Memory B cell (primary cell): ENCODE measurements around the gene SNPH.
A peak's percentile ranks its signal among the peaks of the same experiment; 100 is the strongest.

Experiments used
- ATAC-seq: fragments of 150-1000 bp; cut with Tn5 transposase; 2 replicates; pipeline ENCODE4 v1.10.0; 2021; ENCODE audit warnings: low read depth, mild to moderate bottlenecking, moderate library complexity
- DNase-seq, 2 donors: peaks; one replicate each; pipeline ENCODE4 v3.0.0; 2022; ENCODE audit warnings: low spot score in 2 of 2
- H3K27ac Mint-ChIP-seq: one replicate; pipeline ENCODE4 v1.8.0; 2022; ENCODE audit warnings: mild to moderate bottlenecking, moderate library complexity, mixed read lengths
- H3K27me3 Mint-ChIP-seq: one replicate; pipeline ENCODE4 v1.8.0; 2022; ENCODE audit warnings: mixed read lengths
- H3K36me3 Mint-ChIP-seq: one replicate; pipeline ENCODE4 v1.8.0; 2022; ENCODE audit warnings: mild to moderate bottlenecking, mixed read lengths
- H3K4me1 Mint-ChIP-seq: one replicate; pipeline ENCODE4 v1.8.0; 2022; ENCODE audit warnings: mixed read lengths
- H3K4me3 Mint-ChIP-seq: one replicate; pipeline ENCODE4 v1.8.0; 2022; ENCODE audit warnings: mild to moderate bottlenecking, moderate library complexity, mixed read lengths
- H3K9me3 Mint-ChIP-seq: one replicate; pipeline ENCODE4 v1.8.0; 2022; ENCODE audit warnings: mixed read lengths

Gene SNPH

GRCh38 chr20:1273366-1273765 lies 7.3 kb downstream of the SNPH start:
- Mint-ChIP-seq H3K36me3 (no peaks in the 10 kb centered on the region), H3K4me1 (no peaks in the 10 kb centered on the region), H3K27me3 (no peaks in the 10 kb centered on the region), H3K27ac (no peak overlapping the region), H3K4me3 (no peak overlapping the region), H3K9me3 (no peaks in the 10 kb centered on the region)
- ATAC-seq (no peak), DNase-seq (no peak)

GRCh38 chr20:1274485-1275311 lies 8.6 kb downstream of the SNPH start:
- H3K27ac Mint-ChIP-seq: no peak overlapping the region
- no peak for ATAC-seq
- no peak overlapping the region for H3K4me3 Mint-ChIP-seq
- no peaks in the 10 kb centered on the region for H3K27me3 Mint-ChIP-seq
- H3K4me1 Mint-ChIP-seq: no peaks in the 10 kb centered on the region
- no peaks in the 10 kb centered on the region for H3K9me3 Mint-ChIP-seq
- DNase-seq: peak in 1 of 2 donors; percentile 7
- H3K36me3 Mint-ChIP-seq: no peaks in the 10 kb centered on the region

GRCh38 chr20:1275919-1276318 lies 9.8 kb downstream of the SNPH start:
- Mint-ChIP-seq H3K27me3 (no peaks in the 10 kb centered on the region), H3K4me1 (no peaks in the 10 kb centered on the region), H3K4me3 (no peak overlapping the region), H3K27ac (no peak overlapping the region), H3K9me3 (no peaks in the 10 kb centered on the region), H3K36me3 (no peaks in the 10 kb centered on the region)
- DNase-seq: peak in 1 of 2 donors; percentile 7
- ATAC-seq: no peak

- no peak for ATAC-seq
- peaks cover 5% of the 10 kb centered on the region for H3K27me3 Mint-ChIP-seq
- H3K4me3 Mint-ChIP-seq: no peak overlapping the region
- H3K9me3 Mint-ChIP-seq: no peaks in the 10 kb centered on the region
- peak in 1 of 2 donors; percentile 2 for DNase-seq
- H3K36me3 Mint-ChIP-seq: no peaks in the 10 kb centered on the region
- H3K27ac Mint-ChIP-seq: no peak overlapping the region
- no peaks in the 10 kb centered on the region for H3K4me1 Mint-ChIP-seq
These were observed 11.6 kb downstream of the SNPH start for GRCh38 chr20:1277529-1278322.

GRCh38 chr20:1278993-1279392 lies 12.9 kb downstream of the SNPH start:
- DNase-seq (peak in 1 of 2 donors; percentile 2), ATAC-seq (no peak)
- peaks cover 7% of the 10 kb centered on the region for H3K27me3 Mint-ChIP-seq
- H3K4me1 Mint-ChIP-seq: no peaks in the 10 kb centered on the region
- no peaks in the 10 kb centered on the region for H3K9me3 Mint-ChIP-seq
- H3K36me3 Mint-ChIP-seq: no peaks in the 10 kb centered on the region
- no peak overlapping the region for H3K27ac Mint-ChIP-seq
- no peak overlapping the region for H3K4me3 Mint-ChIP-seq

GRCh38 chr20:1280195-1281102 lies 14.4 kb downstream of the SNPH start:
- no peaks in the 10 kb centered on the region for H3K9me3 Mint-ChIP-seq
- H3K4me3 Mint-ChIP-seq: no peak overlapping the region
- DNase-seq (no peak), ATAC-seq (no peak)
- no peaks in the 10 kb centered on the region for H3K4me1 Mint-ChIP-seq
- no peak overlapping the region for H3K27ac Mint-ChIP-seq
- peaks cover 3% of the 10 kb centered on the region for H3K36me3 Mint-ChIP-seq
- H3K27me3 Mint-ChIP-seq: peaks cover 10% of the 10 kb centered on the region

- no peak for DNase-seq
These were observed 15.4 kb downstream of the SNPH start for GRCh38 chr20:1281279-1282057.

GRCh38 chr20:1282966-1283365 lies 16.9 kb downstream of the SNPH start:
- Mint-ChIP-seq H3K27me3 (peaks cover 10% of the 10 kb centered on the region), H3K4me1 (no peaks in the 10 kb centered on the region), H3K9me3 (no peaks in the 10 kb centered on the region), H3K4me3 (no peak overlapping the region), H3K27ac (no peak overlapping the region), H3K36me3 (peaks cover 3% of the 10 kb centered on the region)
- no peak for ATAC-seq
- DNase-seq: no peak

More at GRCh38 chr20:1281279-1282057, 15.4 kb downstream of the SNPH start:
- no peaks in the 10 kb centered on the region for H3K9me3 Mint-ChIP-seq
- peaks cover 10% of the 10 kb centered on the region for H3K27me3 Mint-ChIP-seq
- H3K4me1 Mint-ChIP-seq: no peaks in the 10 kb centered on the region
- ATAC-seq: no peak
- peaks cover 3% of the 10 kb centered on the region for H3K36me3 Mint-ChIP-seq
- no peak overlapping the region for H3K27ac Mint-ChIP-seq
- H3K4me3 Mint-ChIP-seq: no peak overlapping the region

- H3K4me1 Mint-ChIP-seq: no peaks in the 10 kb centered on the region
- no peak overlapping the region for H3K4me3 Mint-ChIP-seq
- H3K36me3 Mint-ChIP-seq: peaks cover 3% of the 10 kb centered on the region
- DNase-seq (no peak), ATAC-seq (no peak)
- no peaks in the 10 kb centered on the region for H3K9me3 Mint-ChIP-seq
- no peak overlapping the region for H3K27ac Mint-ChIP-seq
- peaks cover 10% of the 10 kb centered on the region for H3K27me3 Mint-ChIP-seq
These were observed 17.7 kb downstream of the SNPH start for GRCh38 chr20:1283522-1284510.

- ATAC-seq (no peak), DNase-seq (no peak)
- no peaks in the 10 kb centered on the region for H3K4me1 Mint-ChIP-seq
- peaks cover 3% of the 10 kb centered on the region for H3K36me3 Mint-ChIP-seq
- H3K27me3 Mint-ChIP-seq: peaks cover 7% of the 10 kb centered on the region
- no peaks in the 10 kb centered on the region for H3K9me3 Mint-ChIP-seq
- H3K4me3 Mint-ChIP-seq: no peak overlapping the region
- H3K27ac Mint-ChIP-seq: no peak overlapping the region
These were observed 20.4 kb downstream of the SNPH start for GRCh38 chr20:1286267-1287024.

GRCh38 chr20:1287306-1287705 lies 21.2 kb downstream of the SNPH start:
- H3K36me3 Mint-ChIP-seq: peaks cover 3% of the 10 kb centered on the region
- DNase-seq: no peak
- H3K27ac Mint-ChIP-seq: no peak overlapping the region
- no peak overlapping the region for H3K4me3 Mint-ChIP-seq
- H3K27me3 Mint-ChIP-seq: peaks cover 4% of the 10 kb centered on the region
- no peaks in the 10 kb centered on the region for H3K9me3 Mint-ChIP-seq
- H3K4me1 Mint-ChIP-seq: no peaks in the 10 kb centered on the region
- ATAC-seq: no peak
